Natural killer cell (primary cell): ENCODE results near the gene UBE2Q1. TPM values are rescaled to one million over a fixed set of nuclear protein-coding genes. Genes with fewer than 3 reads are reported as not detected.

ENCODE experiments used
- ATAC-seq, 3 donors: fragments of 150-1000 bp in 2 of 3; fragments of 200-7000 bp in 1 of 3; cut with Tn5 transposase; 1 replicate in 1 of 3; 2 replicates in 2 of 3; pipeline ENCODE4 v1.10.0; 2021; ENCODE audit warnings: mild to moderate bottlenecking in 2 of 3, moderate library complexity in 2 of 3
- DNase-seq, 2 donors: peaks; one replicate each; pipeline versions ENCODE4 v3.0.0 to v3.0.0-alpha.2; 2013 to 2021; ENCODE audit warnings: mixed read lengths in 1 of 2
- H3K27ac ChIP-seq: one replicate; pipeline ENCODE4 v1.5.1; 2013; ENCODE audit warnings: mild to moderate bottlenecking, low read length
- H3K27me3 ChIP-seq: one replicate; pipeline ENCODE4 v1.6.1; 2013; ENCODE audit warnings: low read length; ENCODE audit not compliant: control insufficient read depth, insufficient read depth
- H3K36me3 ChIP-seq: one replicate; pipeline ENCODE4 v1.6.1; 2013; ENCODE audit warnings: low read length; ENCODE audit not compliant: control insufficient read depth, insufficient read depth
- H3K4me1 ChIP-seq: one replicate; pipeline ENCODE4 v1.6.1; 2013; ENCODE audit warnings: low read length; ENCODE audit not compliant: control insufficient read depth, insufficient read depth
- H3K4me3 ChIP-seq: one replicate; pipeline ENCODE4 v1.5.1; 2013; ENCODE audit warnings: low read length
- H3K9me3 ChIP-seq: one replicate; pipeline ENCODE4 v1.6.1; 2013; ENCODE audit warnings: low read length; ENCODE audit not compliant: control insufficient read depth, insufficient read depth
- H3K27ac Mint-ChIP-seq, 2 donors: one replicate each; pipeline ENCODE4 v1.8.0; 2022; ENCODE audit warnings: mild to moderate bottlenecking in 2 of 2, mixed read lengths in 2 of 2, moderate library complexity in 1 of 2
- H3K27me3 Mint-ChIP-seq, 2 donors: one replicate each; pipeline ENCODE4 v1.8.0; 2022; ENCODE audit warnings: low read depth in 2 of 2, mixed read lengths in 2 of 2
- H3K36me3 Mint-ChIP-seq: one replicate; pipeline ENCODE4 v1.8.0; 2022; ENCODE audit warnings: mixed read lengths
- H3K4me1 Mint-ChIP-seq, 2 donors: one replicate each; pipeline ENCODE4 v1.8.0; 2022; ENCODE audit warnings: mixed read lengths in 2 of 2
- H3K4me3 Mint-ChIP-seq: one replicate; pipeline ENCODE4 v1.8.0; 2022; ENCODE audit warnings: mild to moderate bottlenecking, moderate library complexity, mixed read lengths
- H3K9me3 Mint-ChIP-seq, 2 donors: one replicate each; pipeline ENCODE4 v1.8.0; 2022; ENCODE audit warnings: mixed read lengths in 2 of 2
- CTCF ChIP-seq: fragments of 200-600 bp; IDR thresholded peaks from one replicate; pipeline ENCODE4 v1.8.0; 2022; ENCODE audit warnings: antibody characterized with exemption
- WGBS: methylation state at CpG from one replicate; pipeline ENCODE4 v1.1.7; 2013; ENCODE audit warnings: missing lambda C conversion rate; ENCODE audit not compliant: insufficient coverage; 5-methylcytosine and 5-hydroxymethylcytosine counted together
- intact Hi-C: fragments of 100-400 bp; cut with micrococcal nuclease; formaldehyde crosslinking; loops from one replicate; pipeline ENCODE4 v1.14.2; 2022
- total RNA-seq, 4 donors: library from RNA; stranded (reverse); fragments of 120-200 nt in 1 of 4; gene quantifications; one replicate each; pipeline versions ENCODE4 v1.2.3 to v1.2.4, GENCODE V29; 2013 to 2022

UBE2Q1 gene
- total RNA-seq, 3 donors from 2014 or later (not counting 1 experiment from before 2014, with no cell fraction given): 100 to 137 (median 112) TPM

- Histone ChIP-seq H3K4me3 (no peak overlapping the region), H3K9me3 (no peaks in the 10 kb centered on the region), H3K36me3 (peaks cover 20% of the 10 kb centered on the region), H3K4me1 (peaks cover 54% of the 10 kb centered on the region), H3K27me3 (no peaks in the 10 kb centered on the region), H3K27ac (no peak overlapping the region)
- WGBS: 64% methylated on average over 2 of the region's 2 CpGs
- Mint-ChIP-seq H3K27ac (peak overlapping the region; percentile 87 to 95), H3K4me1 (peaks cover 60 to 77% of the 10 kb centered on the region in 2 donors), H3K27me3 (no peaks in the 10 kb centered on the region), H3K36me3 (no peaks in the 10 kb centered on the region), H3K4me3 (peak overlapping the region; percentile 70), H3K9me3 (no peaks in the 10 kb centered on the region)
- DNase-seq: no peak
- no peak for TF ChIP-seq CTCF
- intact Hi-C loops: loop anchor here (5.0 kb wide), 1 partner anchor 332 kb away; the partner anchor contains the start of gene PMVK
- no peak for ATAC-seq
Measured at GRCh38 chr1:154605534-154605933, 47.1 kb upstream of the UBE2Q1 start.

DNA sequence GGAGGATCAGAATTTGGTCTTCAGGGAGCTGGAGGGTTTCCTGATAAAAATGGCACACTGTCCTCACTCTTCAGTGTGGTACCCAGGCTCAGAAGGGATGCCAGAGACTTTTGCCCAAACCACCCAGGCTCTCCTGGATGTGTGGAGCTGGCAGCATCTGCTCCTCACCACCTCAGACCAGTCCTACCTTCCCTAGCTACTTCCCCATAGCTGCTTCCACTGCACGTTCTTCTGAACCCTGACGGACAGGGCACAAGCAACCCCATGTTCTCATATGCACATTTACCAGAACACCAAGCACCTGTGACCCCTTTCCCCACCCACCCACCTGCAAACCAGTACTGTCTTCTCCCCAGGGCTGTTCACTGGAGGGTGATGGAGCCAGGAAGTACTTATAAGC, 44.9 kb upstream of the UBE2Q1 start:
- peaks cover 33% of the 10 kb centered on the region for H3K36me3 ChIP-seq

DNA sequence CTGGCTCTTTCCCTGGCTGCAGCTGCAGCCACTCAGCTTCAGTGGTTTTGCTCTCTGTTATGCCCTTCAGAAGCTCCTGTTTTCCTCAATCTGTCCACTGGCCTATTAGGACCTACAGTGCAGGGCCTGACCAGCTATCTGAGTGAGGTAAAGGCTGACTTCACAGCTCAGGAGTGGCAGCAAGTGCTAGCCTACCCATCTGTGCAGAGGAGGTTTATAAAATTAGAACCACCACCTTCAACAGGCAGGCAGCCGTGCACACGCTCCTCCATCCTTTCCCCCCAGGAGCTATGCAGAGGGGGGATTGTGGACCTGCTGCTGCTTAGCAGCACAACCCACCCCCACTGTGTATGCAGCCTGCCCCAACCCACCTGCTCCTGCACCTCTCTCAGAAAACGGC, 41.2 kb upstream of the UBE2Q1 start:
- no peak overlapping the region for H3K4me3 ChIP-seq
- Mint-ChIP-seq H3K27ac (peak overlapping the region; percentile 74 to 87), H3K9me3 (no peaks in the 10 kb centered on the region), H3K27me3 (no peaks in the 10 kb centered on the region), H3K4me1 (peaks cover 45 to 63% of the 10 kb centered on the region in 2 donors), H3K36me3 (peaks cover 22% of the 10 kb centered on the region), H3K4me3 (no peak overlapping the region)
- TF ChIP-seq CTCF: no peak
- H3K4me1 ChIP-seq: peaks cover 27% of the 10 kb centered on the region
- H3K27me3 ChIP-seq: no peaks in the 10 kb centered on the region
- DNase-seq: no peak
- H3K36me3 ChIP-seq: peaks cover 66% of the 10 kb centered on the region
- H3K27ac ChIP-seq: no peak overlapping the region
- 88% methylated on average over 2 of the region's 3 CpGs for WGBS
- H3K9me3 ChIP-seq: no peaks in the 10 kb centered on the region
- no peak for ATAC-seq
- intact Hi-C loops: no loop called here

More for the DNA sequence above, 44.9 kb upstream of the UBE2Q1 start:
- H3K9me3 Mint-ChIP-seq: no peaks in the 10 kb centered on the region
- intact Hi-C loops: no loop called here
- H3K27ac Mint-ChIP-seq: peak overlapping the region; percentile 87 to 95
- no peak for ATAC-seq
- no peak overlapping the region for H3K4me3 ChIP-seq
- H3K27me3 ChIP-seq: no peaks in the 10 kb centered on the region
- H3K27ac ChIP-seq: no peak overlapping the region
- H3K36me3 Mint-ChIP-seq: peaks cover 3% of the 10 kb centered on the region
- TF ChIP-seq CTCF: no peak
- WGBS: 43% methylated on average over 2 of the region's 2 CpGs
- H3K9me3 ChIP-seq: no peaks in the 10 kb centered on the region
- H3K27me3 Mint-ChIP-seq: no peaks in the 10 kb centered on the region
- DNase-seq: no peak
- H3K4me1 ChIP-seq: peaks cover 51% of the 10 kb centered on the region
- peaks cover 68 to 83% of the 10 kb centered on the region in 2 donors for H3K4me1 Mint-ChIP-seq
- H3K4me3 Mint-ChIP-seq: no peak overlapping the region
